Lower leg skin (tissue), 3 donors: ENCODE measurements around the gene ZFHX3.

Experiments
- CTCF ChIP-seq, 3 donors: fragments of 450-650 bp; IDR thresholded peaks; one replicate each; pipeline ENCODE4 v1.5.1; 2016; ENCODE audit warnings: antibody characterized with exemption in 3 of 3, mild to moderate bottlenecking in 3 of 3, moderate library complexity in 2 of 3
- POLR2A ChIP-seq, 2 donors: fragments of 450-650 bp; IDR thresholded peaks; one replicate each; pipeline ENCODE4 v1.6.1; 2016 to 2017; ENCODE audit warnings: antibody characterized with exemption in 2 of 2, mild to moderate bottlenecking in 1 of 2, moderate library complexity in 1 of 2

GRCh38 chr16:72886346-72886974 lies 161.5 kb downstream of the ZFHX3 start:
- no peak for TF ChIP-seq CTCF (IDR thresholded peaks at IDR 0.05)
- no peak for TF ChIP-seq POLR2A (IDR thresholded peaks at IDR 0.05)
